ENCODE data around the gene OPCML.

The OPCML gene

GRCh38 chr11:132680584-132680983 lies 851.7 kb downstream of the OPCML start:
- no peak for TF ChIP-seq ZNF8 (CRISPR knock-in tag; IDR thresholded peaks at IDR 0.05)
- no peak for TF ChIP-seq CSDC2 (CRISPR knock-in tag; IDR thresholded peaks at IDR 0.05)
- TF ChIP-seq ESRRG (CRISPR knock-in tag; IDR thresholded peaks at IDR 0.05), result no peak
- TF ChIP-seq ZFP30 (CRISPR knock-in tag; IDR thresholded peaks at IDR 0.05), result no peak
- no peak for TF ChIP-seq ZFP3 (CRISPR knock-in tag; IDR thresholded peaks at IDR 0.05)
- TF ChIP-seq CSRNP3 (CRISPR knock-in tag; IDR thresholded peaks at IDR 0.05), result no peak
- TF ChIP-seq OSR1 (CRISPR knock-in tag; IDR thresholded peaks at IDR 0.05), result no peak
- no peak for TF ChIP-seq PPARA (CRISPR knock-in tag; IDR thresholded peaks at IDR 0.05; ENCODE audit: borderline replicate concordance)
- no peak for TF ChIP-seq ZNF70 (CRISPR knock-in tag; IDR thresholded peaks at IDR 0.05)
- no peak for TF ChIP-seq RARB (CRISPR knock-in tag; IDR thresholded peaks at IDR 0.05)
- TF ChIP-seq ARNTL (CRISPR knock-in tag; IDR thresholded peaks at IDR 0.05; ENCODE audit: borderline replicate concordance, low read depth), result no peak
- no peak for TF ChIP-seq ZNF565 (CRISPR knock-in tag; conservative IDR thresholded peaks at IDR 0.05; ENCODE audit: low read depth)
- no peak for TF ChIP-seq TCF4 (CRISPR knock-in tag; IDR thresholded peaks at IDR 0.05; ENCODE audit: borderline replicate concordance)
- no peak for TF ChIP-seq CREB5 (CRISPR knock-in tag; IDR thresholded peaks at IDR 0.05; ENCODE audit: low read depth)
- no peak for ATAC-seq

- no peak for ATAC-seq
- TF ChIP-seq ZC3H10 (CRISPR knock-in tag; IDR thresholded peaks at IDR 0.05), result no peak
- no peak for TF ChIP-seq OSR1 (CRISPR knock-in tag; IDR thresholded peaks at IDR 0.05)
- no peak for TF ChIP-seq ESRRG (CRISPR knock-in tag; IDR thresholded peaks at IDR 0.05)
- TF ChIP-seq BACH2 (CRISPR knock-in tag; IDR thresholded peaks at IDR 0.05; ENCODE audit: borderline replicate concordance), result no peak
- no peak for TF ChIP-seq TSHZ2 (CRISPR knock-in tag; IDR thresholded peaks at IDR 0.05)
- TF ChIP-seq CREB5 (CRISPR knock-in tag; IDR thresholded peaks at IDR 0.05; ENCODE audit: low read depth), result no peak
- TF ChIP-seq PPARA (CRISPR knock-in tag; IDR thresholded peaks at IDR 0.05; ENCODE audit: borderline replicate concordance), result no peak
- no peak for TF ChIP-seq POU6F1 (CRISPR knock-in tag; IDR thresholded peaks at IDR 0.05; ENCODE audit: borderline replicate concordance, low read depth)
- TF ChIP-seq TCF4 (CRISPR knock-in tag; IDR thresholded peaks at IDR 0.05; ENCODE audit: borderline replicate concordance), result no peak
- no peak for TF ChIP-seq ZNF8 (CRISPR knock-in tag; IDR thresholded peaks at IDR 0.05)
Measured at GRCh38 chr11:132674151-132674550, 858.1 kb downstream of the OPCML start.

GRCh38 chr11:132671851-132672370 lies 860.4 kb downstream of the OPCML start:
- ATAC-seq, result no peak
- TF ChIP-seq PATZ1 (CRISPR knock-in tag; IDR thresholded peaks at IDR 0.05; ENCODE audit: borderline replicate concordance) (no peak), ESRRG (CRISPR knock-in tag; IDR thresholded peaks at IDR 0.05) (no peak), ZNF70 (CRISPR knock-in tag; IDR thresholded peaks at IDR 0.05) (no peak), ZC3H10 (CRISPR knock-in tag; IDR thresholded peaks at IDR 0.05) (no peak), BACH2 (CRISPR knock-in tag; IDR thresholded peaks at IDR 0.05; ENCODE audit: borderline replicate concordance) (no peak), CSRNP3 (CRISPR knock-in tag; IDR thresholded peaks at IDR 0.05) (no peak), GLIS3 (CRISPR knock-in tag; IDR thresholded peaks at IDR 0.05) (no peak), ZFP3 (CRISPR knock-in tag; IDR thresholded peaks at IDR 0.05) (no peak), ZFP30 (CRISPR knock-in tag; IDR thresholded peaks at IDR 0.05) (no peak), TCF4 (CRISPR knock-in tag; IDR thresholded peaks at IDR 0.05; ENCODE audit: borderline replicate concordance) (no peak), RARB (CRISPR knock-in tag; IDR thresholded peaks at IDR 0.05) (no peak), ISL1 (CRISPR knock-in tag; IDR thresholded peaks at IDR 0.05) (no peak), TOX (CRISPR knock-in tag; IDR thresholded peaks at IDR 0.05; ENCODE audit: borderline replicate concordance) (no peak), SNAI2 (CRISPR knock-in tag; IDR thresholded peaks at IDR 0.05) (no peak), OSR1 (CRISPR knock-in tag; IDR thresholded peaks at IDR 0.05) (no peak), CREB5 (CRISPR knock-in tag; IDR thresholded peaks at IDR 0.05; ENCODE audit: low read depth) (no peak)

Data from SK-N-SH treated with all-trans-retinoic acid at 6 μM for 48 hours (cell line).